Measurements from ENCODE around the gene ZNF554. TPM values are rescaled to one million over a fixed set of nuclear protein-coding genes. Genes with fewer than 3 reads are reported as not detected.

ZNF554 gene
- 10 to 100 TPM in 1 of 4 donors, 1 to 10 TPM in 3; 8.8 to 10.2 (median 9.3) TPM for polyA plus RNA-seq (ENCODE audit: insufficient read length in 4 of 4)

DNA sequence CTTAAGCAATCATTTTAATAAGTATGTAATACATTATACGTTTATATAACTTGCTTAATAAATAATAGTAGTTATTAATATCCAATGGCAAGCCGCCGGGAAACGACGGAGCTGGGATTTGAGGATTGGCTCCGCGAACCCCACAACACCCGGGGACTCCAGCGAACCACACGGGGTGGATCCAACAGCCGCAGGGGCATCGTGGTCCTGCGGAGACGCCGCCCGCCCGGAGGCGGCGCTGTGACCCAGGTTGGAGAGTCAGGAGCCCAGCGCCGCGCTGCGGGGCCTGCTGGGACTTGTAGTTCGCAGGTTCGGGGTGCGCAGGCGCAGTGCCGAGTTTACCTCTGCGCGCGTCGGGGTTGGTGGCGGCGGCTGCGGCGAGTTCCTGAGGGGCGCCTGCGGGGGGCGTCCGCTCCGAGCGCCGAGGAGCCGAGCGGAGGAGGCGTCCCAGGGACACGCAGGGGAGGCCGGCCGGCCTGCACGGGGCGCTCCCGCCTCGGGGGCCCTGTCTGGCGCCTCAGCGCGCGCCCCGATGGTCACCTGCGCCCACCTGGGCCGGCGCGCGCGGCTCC, at the start of gene ZNF554:
Gene ZNF554 (plus strand): TSS at position 329 of the 572 bp plus-strand sequence. CDS start 204 bp downstream, at position 533.
- peak; percentile 92 to 96 (median 92) for DNase-seq (ENCODE audit: low read depth in 4 of 4, low spot score in 3 of 4)

DNA sequence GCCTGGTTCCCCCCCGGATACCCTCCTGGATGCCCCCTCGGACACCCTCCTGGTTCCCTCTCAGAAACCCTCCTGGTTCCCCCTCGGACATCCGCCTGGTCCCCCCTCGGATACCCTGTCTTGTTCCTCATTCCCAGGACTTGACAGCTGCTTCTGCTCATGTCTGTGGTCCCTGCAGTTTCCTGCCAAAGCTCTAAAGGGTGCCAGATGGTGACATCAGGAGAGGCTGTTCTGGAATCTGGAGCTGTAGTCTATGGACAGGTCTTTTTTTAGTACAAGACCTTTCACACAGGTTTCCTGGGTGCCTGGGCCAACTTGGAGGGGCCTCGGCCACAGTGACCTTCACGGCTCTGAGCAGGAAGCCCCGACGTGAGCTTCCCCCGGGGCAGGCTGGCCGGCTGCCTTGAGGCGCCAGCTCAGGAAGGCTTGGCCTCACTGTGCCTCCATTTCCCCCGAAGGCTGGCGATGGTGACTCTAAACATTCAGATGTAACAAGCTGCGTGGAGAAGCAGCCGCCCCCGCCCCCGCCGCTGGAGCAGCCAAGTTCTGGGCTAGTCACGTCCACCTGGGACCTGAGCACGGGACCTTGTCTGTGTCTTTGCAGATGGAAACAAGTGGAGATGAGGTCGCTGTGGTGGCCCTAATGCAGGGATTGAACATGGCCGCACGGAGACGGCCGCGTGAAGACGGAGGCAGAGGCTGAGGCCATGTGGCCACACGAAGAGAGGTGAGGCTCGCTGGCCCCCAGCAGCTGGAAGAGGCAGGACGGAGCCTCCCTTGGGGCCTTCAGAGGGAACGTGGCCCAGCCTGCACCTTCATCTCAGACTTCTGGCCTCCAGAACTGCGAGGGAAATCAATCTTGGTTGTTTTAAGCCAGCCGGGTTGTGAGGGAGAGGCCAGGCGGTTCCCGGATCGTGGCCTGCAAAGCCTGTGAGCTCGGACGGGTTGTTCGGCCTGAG, 49.3 kb upstream of the ZNF554 start:
- peak in 3 of 4 donors; percentile 26 to 59 (median 50) for DNase-seq (ENCODE audit: low read depth in 4 of 4, low spot score in 3 of 4)

DNA sequence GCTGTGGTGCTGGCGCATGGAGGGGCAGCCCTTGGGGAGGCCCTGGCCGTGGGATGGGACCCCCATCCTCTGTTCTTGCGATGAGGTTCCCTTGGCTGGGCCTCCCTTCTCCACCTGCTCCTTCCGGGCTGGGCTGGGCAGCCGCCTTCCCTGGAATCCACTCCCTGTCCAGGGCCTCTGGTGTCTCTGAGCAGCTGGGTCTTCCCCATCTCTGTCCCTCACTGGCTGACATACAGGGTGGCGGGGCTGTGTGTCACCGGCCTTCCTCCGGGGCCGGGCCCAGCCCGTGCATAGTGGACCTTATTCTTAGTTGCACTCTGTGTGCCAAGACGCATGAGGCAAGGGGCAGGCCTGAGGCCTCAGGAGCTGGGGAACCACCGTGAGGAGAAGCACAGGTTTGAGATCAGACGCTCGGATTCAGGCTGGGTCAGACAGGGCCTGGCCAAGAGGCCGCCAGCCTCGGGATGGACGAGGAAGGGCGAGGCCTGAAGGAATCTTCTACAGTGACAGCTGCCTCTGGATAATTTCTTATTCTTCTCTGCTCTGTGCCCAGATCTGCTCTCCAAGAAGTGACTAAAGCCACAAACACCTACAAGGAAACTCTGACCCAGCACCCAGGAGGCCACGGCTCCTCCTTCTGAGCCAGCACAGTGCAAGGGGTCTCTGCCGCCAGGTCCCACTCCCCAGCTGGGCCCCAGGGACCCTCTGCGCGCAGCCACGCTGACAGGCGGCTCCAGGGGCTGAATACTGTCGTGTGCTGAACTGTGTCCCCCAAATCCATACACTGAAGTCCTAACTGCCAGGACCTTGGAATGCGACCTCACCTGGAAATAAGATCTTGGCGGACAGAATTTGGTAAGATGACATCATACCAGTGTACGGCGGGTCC, 47.6 kb upstream of the ZNF554 start:
- DNase-seq (ENCODE audit: low read depth in 4 of 4, low spot score in 3 of 4): no peak

DNA sequence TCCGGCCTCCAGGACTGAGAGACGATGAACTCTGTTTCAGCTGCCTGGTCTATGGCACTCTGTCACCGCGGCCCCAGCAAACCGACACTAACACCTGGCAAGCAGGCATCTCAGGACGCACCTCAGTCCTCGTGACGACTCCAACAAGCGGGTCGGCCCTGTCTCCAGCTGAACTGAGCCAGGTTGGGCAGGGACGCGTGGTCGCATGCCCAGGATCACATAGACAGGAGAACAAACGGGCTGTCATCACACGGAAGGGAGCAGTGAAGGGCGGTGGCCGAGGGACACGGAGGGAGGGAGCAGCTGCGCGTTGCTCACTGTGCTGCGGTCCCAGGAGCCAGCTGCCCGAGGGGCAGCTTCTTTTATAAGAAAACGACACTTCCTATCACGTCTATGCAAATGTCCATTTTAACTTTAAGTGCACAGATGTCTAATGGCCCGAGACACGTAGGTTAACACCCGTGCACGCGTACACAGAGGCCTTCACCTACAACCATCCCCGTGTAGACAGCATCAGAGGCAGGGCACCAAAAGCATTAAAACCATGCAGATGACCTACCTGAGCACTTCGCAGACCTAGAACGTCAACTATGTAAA, 45.5 kb upstream of the ZNF554 start:
- DNase-seq (ENCODE audit: low read depth in 4 of 4, low spot score in 3 of 4): no peak

DNA sequence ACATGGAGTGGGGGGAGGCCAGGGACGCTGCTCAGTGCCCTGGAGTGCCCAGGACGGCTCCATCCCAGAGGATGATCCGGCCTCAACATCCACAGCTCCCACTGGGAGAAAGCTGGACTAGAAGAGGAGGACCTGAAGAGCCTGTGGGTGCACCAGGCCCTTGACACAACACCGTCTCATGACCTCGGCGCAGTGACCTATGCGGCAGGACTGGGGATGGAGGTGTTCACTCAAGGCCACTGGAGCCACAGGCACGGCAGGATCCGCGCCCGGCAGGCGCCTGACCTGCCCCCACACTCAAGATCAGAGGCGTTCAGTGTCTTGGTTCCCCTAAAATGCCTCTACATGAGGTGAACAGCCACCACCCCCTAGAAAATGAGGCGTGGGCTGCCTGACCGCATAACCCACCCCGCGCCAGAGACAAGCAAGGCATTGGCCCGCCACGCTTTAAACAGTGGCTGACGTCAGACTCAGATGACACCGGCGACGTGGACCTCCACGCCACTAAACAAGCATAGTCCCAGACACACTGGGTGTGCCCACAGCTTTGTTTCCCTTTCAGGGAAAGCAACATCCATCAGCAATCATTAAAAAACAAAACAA, 44.6 kb upstream of the ZNF554 start:
- no peak for DNase-seq (ENCODE audit: low read depth in 4 of 4, low spot score in 3 of 4)

DNA sequence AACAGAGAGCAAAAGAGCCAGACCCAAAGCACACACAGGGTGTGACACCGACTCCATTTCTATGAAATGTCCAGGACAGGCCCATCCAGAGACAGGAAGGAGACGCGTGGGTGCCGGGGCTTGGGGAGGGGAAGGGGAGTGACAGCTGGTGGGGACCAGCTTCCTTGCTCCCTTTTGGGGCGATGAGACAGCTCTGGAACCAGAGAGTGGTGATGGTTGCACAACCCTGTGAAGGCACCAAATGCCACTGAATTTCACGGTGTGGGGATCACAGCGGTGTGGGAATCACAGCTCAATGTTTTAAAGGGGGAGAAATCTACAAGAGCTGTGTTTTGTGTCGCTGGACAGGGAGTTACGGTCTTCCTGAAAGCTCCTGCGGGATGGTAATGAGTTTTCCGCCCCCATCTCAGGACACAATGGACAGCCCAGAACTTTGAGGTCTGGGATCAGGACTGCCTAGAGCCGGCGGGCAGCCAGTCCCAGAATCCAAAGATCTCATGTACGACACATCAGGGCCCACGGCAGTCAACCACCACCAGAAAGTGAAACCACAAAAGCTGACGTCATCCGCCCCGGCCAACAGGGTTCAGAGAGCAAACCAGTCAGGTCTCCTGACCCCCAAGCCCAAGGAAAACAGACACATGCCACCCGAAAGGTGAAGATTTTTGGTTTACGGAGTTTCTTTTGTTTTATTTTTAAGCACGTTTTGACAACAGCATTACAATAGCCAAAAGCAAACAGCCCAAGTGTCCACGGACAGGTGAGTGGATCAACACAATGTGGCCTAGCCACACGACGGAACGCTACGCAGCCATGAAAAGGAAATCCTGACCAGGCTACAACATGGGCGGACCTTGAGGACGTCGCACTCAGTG, 43.9 kb upstream of the ZNF554 start:
- DNase-seq (ENCODE audit: low read depth in 4 of 4, low spot score in 3 of 4): no peak

DNA sequence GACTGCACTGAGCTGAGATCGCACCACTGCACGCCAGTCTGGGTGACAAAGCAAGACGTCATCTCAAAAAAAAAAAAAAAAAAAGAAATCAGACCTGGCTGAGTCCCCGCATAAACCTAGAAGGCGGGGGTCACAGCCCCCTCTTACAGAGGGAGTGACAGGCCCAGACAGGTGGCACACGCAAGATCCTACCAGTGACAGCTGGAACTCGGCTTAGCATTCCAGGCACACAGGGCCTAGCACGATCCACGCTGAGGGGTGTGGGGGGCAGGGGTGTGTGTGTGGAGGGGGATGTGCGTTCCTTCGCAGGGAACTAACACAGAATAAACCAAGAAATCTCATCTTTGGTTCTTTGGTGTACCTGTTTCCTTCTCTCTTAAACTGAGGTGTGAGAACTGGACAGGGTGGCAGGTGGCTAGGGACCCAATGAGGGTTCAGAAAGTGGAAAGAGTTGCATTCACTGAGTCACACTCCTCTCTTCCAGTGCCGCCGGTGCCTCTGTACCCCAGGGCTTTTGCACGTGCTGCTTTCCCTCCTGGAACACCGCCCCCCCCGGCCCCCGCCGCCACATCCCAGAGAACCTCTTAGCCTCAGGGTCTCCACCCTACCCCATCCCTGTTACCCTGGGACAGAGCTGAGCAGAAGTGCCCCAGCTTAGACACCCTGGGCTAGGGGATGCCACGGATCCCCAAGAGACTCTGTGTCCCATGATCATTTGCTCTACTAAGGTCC, 41.5 kb upstream of the ZNF554 start:
- DNase-seq (ENCODE audit: low read depth in 4 of 4, low spot score in 3 of 4): no peak

DNA sequence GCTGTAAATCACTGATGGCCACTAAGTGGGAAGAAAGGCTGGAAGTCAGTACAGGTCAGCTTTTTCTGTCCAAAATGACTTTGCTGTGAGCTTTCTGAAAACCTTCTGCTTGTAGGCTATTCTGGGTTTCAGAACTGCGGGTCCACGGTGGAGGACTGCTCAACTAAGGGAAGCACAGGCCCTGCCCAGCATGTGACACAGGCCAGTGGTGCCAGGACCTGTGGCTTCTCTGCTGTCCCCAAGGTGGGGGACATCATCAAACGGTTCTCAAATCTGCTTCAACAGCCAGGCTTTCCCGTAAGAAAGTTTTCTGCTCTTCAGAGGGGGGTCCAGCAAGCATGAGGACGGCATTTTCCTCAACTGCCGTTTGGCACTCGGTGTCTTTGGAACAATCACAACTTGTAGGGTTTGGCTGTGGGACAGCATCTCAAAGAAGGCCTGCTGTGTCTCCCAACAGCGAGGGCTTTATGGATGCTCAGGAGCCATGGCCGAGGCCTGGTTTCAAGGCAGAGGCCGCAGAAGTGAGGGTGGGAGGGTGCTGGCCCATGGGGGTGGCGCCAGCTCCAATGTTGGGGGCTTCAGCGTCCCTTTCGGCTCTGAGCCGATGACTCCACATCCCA, 40.4 kb upstream of the ZNF554 start:
- DNase-seq (ENCODE audit: low read depth in 4 of 4, low spot score in 3 of 4): no peak

DNA sequence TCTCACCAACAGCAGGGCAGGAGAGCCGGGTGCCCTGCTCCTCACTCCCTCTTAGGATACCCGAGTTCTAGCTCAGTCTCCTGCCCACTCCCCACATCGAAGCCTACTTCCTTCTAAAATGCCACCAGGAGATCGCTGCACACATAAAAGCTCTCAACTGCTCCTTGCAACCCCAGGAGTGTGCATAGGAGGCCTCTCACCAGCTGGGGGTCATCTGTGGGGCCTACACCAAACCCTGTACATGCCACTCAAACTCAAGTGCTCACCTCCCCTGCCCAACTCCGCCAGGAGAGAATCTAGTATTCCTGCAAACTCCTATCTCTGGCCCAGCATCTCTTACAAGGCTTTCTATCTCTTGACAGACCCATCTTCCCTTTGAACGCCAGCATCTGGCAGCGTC, 39.4 kb upstream of the ZNF554 start:
- no peak for DNase-seq (ENCODE audit: low read depth in 4 of 4, low spot score in 3 of 4)

DNA sequence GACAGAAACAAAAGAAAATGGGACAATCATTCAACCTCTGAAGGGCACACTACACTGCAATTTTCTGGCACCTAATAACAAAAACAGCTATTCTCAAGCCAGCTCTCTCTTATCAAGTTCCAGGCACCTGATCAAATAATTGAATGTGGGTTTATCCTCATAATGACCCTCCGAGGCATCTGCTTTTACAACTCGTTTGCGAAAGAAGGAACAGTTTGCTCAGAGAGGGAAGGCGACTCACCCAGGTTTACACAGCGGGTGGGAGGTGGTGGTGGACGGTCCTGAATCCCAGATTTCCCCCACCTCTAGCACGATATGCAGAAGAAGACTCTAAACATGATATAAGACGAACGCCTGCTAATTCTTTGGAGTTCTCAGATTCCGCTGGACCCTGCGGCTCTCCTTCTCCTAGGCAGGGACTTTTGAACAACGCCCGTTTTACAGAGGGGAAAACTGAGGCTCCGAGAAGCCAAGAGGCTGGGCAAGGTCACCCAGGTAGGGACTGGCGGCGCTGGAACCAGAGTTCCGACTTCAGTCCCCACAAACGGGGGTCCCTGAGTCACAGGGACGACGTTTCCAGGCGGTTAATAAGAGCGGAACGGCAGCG, 37.2 kb upstream of the ZNF554 start:
- DNase-seq (ENCODE audit: low read depth in 4 of 4, low spot score in 3 of 4): no peak

DNA sequence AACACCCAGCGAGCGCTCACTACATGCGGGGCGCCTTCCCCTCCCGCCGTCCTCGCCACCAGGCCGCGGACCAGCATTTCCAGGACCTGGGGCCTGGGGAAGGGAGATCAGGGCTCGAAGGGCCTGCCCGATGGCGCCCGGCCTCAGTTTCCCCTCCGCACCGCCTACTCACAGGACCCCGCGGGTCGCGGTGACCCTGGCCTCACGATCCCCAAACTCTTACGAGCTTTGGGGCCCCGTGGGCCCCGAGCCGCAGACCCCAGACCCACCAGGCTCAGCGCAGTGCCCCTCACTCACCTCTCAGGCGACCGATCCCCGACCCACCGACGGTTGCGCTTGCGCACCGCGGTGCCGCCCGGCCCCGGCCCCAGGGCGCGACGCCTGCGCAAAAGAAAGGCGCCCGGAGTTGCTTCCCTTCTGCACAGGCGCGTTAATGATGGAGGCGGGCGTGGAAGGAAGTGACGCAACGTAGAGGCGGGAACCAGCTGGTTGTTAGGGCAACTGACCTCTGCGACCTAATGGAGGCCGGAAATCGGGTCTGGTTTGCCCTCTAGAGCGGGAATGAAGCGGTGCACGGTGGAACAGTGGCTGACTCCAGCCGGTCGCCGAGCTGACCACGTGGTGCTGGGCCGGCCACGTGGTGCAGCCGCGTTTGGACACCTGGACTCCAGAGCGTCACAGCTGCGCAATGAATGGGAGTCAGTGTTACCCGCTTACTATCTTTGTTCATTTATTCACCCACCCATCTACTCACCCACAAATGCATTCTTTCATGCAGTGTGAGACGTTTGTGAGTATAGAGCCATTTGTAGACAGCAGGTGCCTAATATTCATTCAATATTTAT, 36.5 kb upstream of the ZNF554 start, which contains the start of gene SGTA:
Gene SGTA (minus strand): TSS at position 338 of the 845 bp plus-strand sequence. CDS start 14,205 bp downstream, outside the sequence.
- DNase-seq (ENCODE audit: low read depth in 4 of 4, low spot score in 3 of 4): peak; percentile 98 to 99 (median 99)

DNA sequence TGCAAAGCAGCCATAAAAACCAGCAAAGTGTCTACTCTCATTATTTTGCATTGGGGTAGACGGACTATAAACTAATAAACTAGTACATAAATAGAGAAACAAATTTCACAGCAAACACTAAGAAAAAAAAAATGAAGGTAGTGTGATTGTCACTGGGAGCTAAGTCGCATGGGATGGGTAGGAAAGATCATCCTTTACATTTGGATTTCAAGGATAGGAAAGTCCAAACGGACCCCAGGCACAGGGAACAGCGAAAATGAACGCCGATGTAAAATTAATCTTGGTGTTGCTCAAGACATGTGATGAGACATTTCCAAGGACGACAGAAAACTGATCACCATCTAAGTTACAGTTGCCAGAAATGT, 35.9 kb upstream of the ZNF554 start:
- DNase-seq (ENCODE audit: low read depth in 4 of 4, low spot score in 3 of 4): no peak

DNA sequence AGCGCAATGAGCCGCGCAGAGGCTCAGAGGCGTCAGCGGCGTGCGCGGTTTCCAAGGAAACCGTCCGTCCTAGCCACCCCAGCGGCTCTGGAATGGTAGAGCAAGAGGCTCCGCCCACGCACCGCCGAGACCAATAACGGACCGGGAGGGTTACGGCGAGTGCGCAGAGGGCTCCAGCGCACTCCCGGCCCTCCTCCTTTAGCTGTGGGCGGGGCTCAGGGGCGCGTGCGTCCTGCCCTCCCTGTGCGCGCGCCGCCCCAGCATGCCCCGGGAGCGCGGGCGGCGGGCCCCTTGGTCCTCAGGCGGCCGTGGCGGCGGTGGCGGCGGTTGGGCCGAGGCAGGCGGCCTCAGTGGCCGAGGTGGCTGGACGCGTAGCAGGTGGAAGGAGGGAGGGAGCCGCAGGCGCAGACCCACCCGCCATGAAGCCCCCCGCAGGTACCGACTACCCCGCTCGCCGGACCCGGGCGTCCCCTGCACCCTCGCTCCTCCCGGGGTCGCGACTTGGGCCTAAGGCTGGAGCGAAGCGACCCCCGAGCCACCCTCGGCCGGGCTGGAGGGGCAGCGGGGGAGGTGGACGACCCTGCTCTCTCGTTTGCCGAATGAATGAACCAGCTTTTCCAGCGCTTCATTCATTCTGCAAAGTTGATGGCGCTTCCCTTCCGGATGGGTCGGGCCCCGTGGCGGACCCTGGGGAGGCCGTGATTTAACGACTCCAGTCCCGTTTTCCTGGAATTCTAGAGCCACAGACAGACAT, 34.2 kb upstream of the ZNF554 start, which contains the start of gene THOP1:
Gene THOP1 (plus strand): TSS at position 260 of the 754 bp plus-strand sequence. CDS start 160 bp downstream, at position 420.
- DNase-seq (ENCODE audit: low read depth in 4 of 4, low spot score in 3 of 4): peak; percentile 96 to 99 (median 98)

DNA sequence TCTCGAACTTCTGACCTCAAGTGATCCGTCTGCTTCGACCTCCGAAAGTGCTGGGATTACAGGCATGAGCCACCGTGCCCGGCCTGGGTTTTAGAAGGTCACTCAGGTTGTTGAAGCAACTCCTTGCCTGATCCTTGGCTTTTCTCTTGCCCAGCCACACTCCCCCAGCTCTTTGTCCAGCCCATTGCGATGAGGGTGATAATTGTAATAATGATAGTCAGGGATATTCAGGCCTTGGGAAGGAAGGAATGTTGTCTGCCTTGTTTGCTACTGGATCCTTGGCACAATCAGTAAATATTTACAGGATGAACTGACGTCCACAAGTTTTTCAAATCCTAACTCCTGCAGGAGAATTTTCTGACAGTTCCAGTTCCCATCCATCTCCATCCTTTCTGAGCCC, 32.6 kb upstream of the ZNF554 start:
- DNase-seq (ENCODE audit: low read depth in 4 of 4, low spot score in 3 of 4): no peak

DNA sequence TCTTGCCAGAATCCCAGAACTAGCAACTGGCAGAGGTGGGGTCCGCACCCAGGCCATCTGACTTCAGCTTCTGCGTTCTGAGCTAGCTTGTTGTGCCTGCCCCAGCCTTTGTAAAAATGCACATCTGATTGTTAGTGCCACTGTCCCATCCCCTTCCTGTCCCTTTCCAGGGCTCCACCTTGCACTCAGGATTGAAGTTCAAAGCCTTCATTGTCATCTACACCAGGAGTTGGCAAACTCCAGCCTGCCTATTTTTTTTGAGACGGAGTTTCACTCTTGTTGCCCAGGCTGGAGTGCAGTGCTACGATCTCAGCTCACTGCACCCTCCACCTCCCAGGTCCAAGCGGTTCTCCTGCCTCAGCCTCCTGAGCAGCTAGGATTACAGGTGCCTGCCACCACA, 31.4 kb upstream of the ZNF554 start:
- no peak for DNase-seq (ENCODE audit: low read depth in 4 of 4, low spot score in 3 of 4)

DNA sequence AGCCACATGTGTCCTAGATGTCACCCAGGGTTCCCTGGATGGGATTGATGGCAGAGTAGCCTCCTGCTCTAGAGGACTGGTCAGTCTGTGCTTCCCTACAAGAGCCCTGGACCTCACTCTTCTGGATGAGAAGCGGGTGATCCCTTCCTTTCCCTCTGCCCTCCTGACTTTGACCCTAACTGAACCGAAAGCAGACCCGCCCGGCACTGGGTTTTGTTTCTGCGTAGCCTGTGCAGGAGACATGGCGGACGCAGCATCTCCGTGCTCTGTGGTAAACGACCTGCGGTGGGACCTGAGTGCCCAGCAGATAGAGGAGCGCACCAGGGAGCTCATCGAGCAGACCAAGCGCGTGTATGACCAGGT, 29.5 kb upstream of the ZNF554 start:
- DNase-seq (ENCODE audit: low read depth in 4 of 4, low spot score in 3 of 4): no peak
